SK-N-MC (cell line): Measurements from ENCODE around the gene CDK7.

ENCODE experiments used
- DNase-seq: peaks from one replicate; pipeline ENCODE4 v3.0.0-alpha.2; 2011; ENCODE audit warnings: low read depth, low spot score
- H3K27ac ChIP-seq: fragments of 200-600 bp; sonication (generic); 2 replicates; pipeline ENCODE4 v1.5.1; 2016; ENCODE audit warnings: mixed run types
- H3K36me3 ChIP-seq: fragments of 200-600 bp; sonication (generic); 2 replicates; pipeline ENCODE4 v1.6.1; 2017; ENCODE audit warnings: antibody characterized with exemption, low read length, mixed read lengths; ENCODE audit not compliant: insufficient read depth
- H3K4me3 ChIP-seq: fragments of 200-600 bp; sonication (generic); 2 replicates; pipeline ENCODE4 v1.5.1; 2016
- H3K9ac ChIP-seq: fragments of 200-600 bp; sonication (generic); 2 replicates; pipeline ENCODE4 v1.8.0; 2017; ENCODE audit warnings: mixed run types, mixed read lengths; ENCODE audit not compliant: insufficient read length
- H3K9me3 ChIP-seq: fragments of 200-600 bp; sonication (generic); 2 replicates; pipeline ENCODE4 v1.6.1; 2017; ENCODE audit warnings: low read depth, mild to moderate bottlenecking, antibody characterized with exemption, low read length, moderate library complexity, mixed read lengths
- EZH2 ChIP-seq: fragments of 200-600 bp; sonication (generic); IDR thresholded peaks from one replicate; pipeline ENCODE4 v1.6.1; 2017; ENCODE audit warnings: antibody characterized with exemption
- FOXP2 ChIP-seq: optimal IDR thresholded peaks from 2 replicates; pipeline ENCODE3; 2011; ENCODE audit warnings: mild to moderate bottlenecking, moderate library complexity; ENCODE audit not compliant: insufficient read depth; ENCODE audit errors: extremely low read length, control extremely low read depth
- POLR2AphosphoS5 ChIP-seq: IDR thresholded peaks from 2 replicates; pipeline ENCODE4 v1.6.1; 2012; ENCODE audit warnings: mild to moderate bottlenecking, low read depth, low read length, borderline replicate concordance

The CDK7 gene

DNA sequence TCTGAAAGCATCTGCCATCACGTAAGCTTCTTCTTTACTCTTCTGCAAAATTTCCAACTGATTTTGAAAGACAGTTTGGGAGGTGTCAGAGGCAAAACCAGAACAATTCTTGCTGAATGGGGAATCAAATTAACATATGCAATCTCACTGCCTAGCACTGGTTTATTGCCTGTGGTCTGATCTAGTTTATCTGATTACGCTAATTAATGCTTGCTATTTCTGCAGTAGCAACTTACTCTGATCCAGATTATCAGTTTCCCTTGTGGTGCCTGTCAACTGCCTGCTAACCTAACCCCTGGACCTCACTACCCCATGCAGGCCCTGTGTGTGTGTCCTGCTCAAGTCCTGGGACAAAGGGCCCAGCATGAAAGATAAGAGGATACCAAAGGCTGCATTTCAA is 57.6 kb downstream of the CDK7 start:
- no peaks in the 10 kb centered on the region for H3K9me3 ChIP-seq
- no peak overlapping the region for H3K9ac ChIP-seq
- no peak overlapping the region for H3K27ac ChIP-seq
- TF ChIP-seq FOXP2, result no peak
- TF ChIP-seq EZH2, result no peak
- TF ChIP-seq POLR2AphosphoS5, result no peak
- H3K4me3 ChIP-seq, result no peak overlapping the region
- DNase-seq, result no peak
- no peaks in the 10 kb centered on the region for H3K36me3 ChIP-seq

- Histone ChIP-seq H3K27ac (no peak overlapping the region), H3K4me3 (no peak overlapping the region), H3K9me3 (no peaks in the 10 kb centered on the region), H3K36me3 (no peaks in the 10 kb centered on the region), H3K9ac (no peak overlapping the region)
- TF ChIP-seq FOXP2 (no peak), EZH2 (no peak), POLR2AphosphoS5 (no peak)
- DNase-seq, result no peak
These were observed 59.2 kb downstream of the CDK7 start for GRCh38 chr5:69293882-69294281.

- TF ChIP-seq EZH2 (no peak), FOXP2 (no peak), POLR2AphosphoS5 (no peak)
- no peak overlapping the region for H3K4me3 ChIP-seq
- no peaks in the 10 kb centered on the region for H3K9me3 ChIP-seq
- DNase-seq, result no peak
- no peaks in the 10 kb centered on the region; the same call in 1 of the 2 replicates for H3K36me3 ChIP-seq
- H3K9ac ChIP-seq, result no peak overlapping the region
- no peak overlapping the region for H3K27ac ChIP-seq
These were observed 60.5 kb downstream of the CDK7 start for GRCh38 chr5:69295088-69295754.

- H3K4me3 ChIP-seq, result no peak overlapping the region
These were observed 64.9 kb downstream of the CDK7 start for GRCh38 chr5:69299625-69300024.

DNA sequence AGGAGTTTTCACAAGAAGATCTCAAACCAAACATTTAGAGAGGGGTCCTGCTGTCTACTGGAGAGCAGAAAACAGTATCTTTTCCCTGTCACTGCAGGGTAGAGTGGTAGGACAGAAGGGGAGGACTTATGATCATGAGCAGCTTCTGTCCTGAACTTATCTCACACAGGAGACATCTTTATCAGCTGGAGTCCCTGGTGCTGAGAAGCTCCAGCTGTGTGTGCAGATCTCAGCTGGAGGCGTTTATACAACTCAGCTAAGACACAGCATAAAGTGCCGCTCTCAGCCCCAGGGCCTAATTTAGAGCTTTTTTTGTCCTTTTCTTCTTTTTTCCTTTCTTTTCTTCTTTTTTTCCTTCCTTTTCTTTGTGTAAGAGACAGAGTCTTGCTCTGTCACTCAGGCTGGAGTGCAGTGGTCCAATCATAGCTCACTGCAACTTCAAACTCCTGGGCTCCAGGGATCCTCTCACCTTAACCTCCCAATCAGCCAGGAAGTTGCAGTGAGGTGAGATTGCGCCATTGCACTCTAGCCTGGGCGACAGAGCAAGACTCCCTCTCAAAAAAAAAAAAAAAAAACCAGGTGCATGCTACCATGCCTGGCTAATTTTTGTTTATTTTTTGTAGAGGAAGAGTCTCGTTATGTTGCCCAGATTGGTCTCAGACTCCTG is 66.0 kb downstream of the CDK7 start:
- Histone ChIP-seq H3K36me3 (no peaks in the 10 kb centered on the region; the same call in 1 of the 2 replicates), H3K9ac (no peak overlapping the region), H3K9me3 (no peaks in the 10 kb centered on the region), H3K27ac (no peak overlapping the region), H3K4me3 (no peak overlapping the region)
- TF ChIP-seq FOXP2, result no peak
- TF ChIP-seq POLR2AphosphoS5, result no peak
- DNase-seq, result no peak

More at GRCh38 chr5:69299625-69300024, 64.9 kb downstream of the CDK7 start:
- Histone ChIP-seq H3K9ac (no peak overlapping the region), H3K9me3 (no peaks in the 10 kb centered on the region), H3K27ac (no peak overlapping the region), H3K36me3 (no peaks in the 10 kb centered on the region; the same call in 1 of the 2 replicates)
- no peak for DNase-seq
- no peak for TF ChIP-seq POLR2AphosphoS5
- no peak for TF ChIP-seq FOXP2
- TF ChIP-seq EZH2, result no peak

GRCh38 chr5:69305512-69305911 is 70.8 kb downstream of the CDK7 start:
- Histone ChIP-seq H3K27ac (no peak overlapping the region), H3K36me3 (peaks cover 20% of the 10 kb centered on the region; the same call in 1 of the 2 replicates), H3K4me3 (no peak overlapping the region), H3K9me3 (no peaks in the 10 kb centered on the region), H3K9ac (no peak overlapping the region)
- DNase-seq, result no peak
- TF ChIP-seq FOXP2, result no peak

- TF ChIP-seq POLR2AphosphoS5 (no peak), FOXP2 (no peak), EZH2 (no peak)
- Histone ChIP-seq H3K4me3 (no peak overlapping the region), H3K9ac (no peak overlapping the region), H3K9me3 (no peaks in the 10 kb centered on the region), H3K36me3 (peaks cover 25% of the 10 kb centered on the region; the same call in 1 of the 2 replicates), H3K27ac (no peak overlapping the region)
- no peak for DNase-seq
These were observed 73.4 kb downstream of the CDK7 start for GRCh38 chr5:69308046-69308553.

GRCh38 chr5:69309380-69309779 is 74.7 kb downstream of the CDK7 start:
- Histone ChIP-seq H3K36me3 (peaks cover 25% of the 10 kb centered on the region; the same call in 1 of the 2 replicates), H3K27ac (no peak overlapping the region), H3K9ac (no peak overlapping the region), H3K4me3 (no peak overlapping the region), H3K9me3 (no peaks in the 10 kb centered on the region)
- TF ChIP-seq EZH2 (no peak), FOXP2 (no peak), POLR2AphosphoS5 (no peak)
- DNase-seq, result no peak
